Endothelial cell of umbilical vein (primary cell): ENCODE data around the gene IL22RA2. TPM values are rescaled to one million over a fixed set of nuclear protein-coding genes. Genes with fewer than 3 reads are reported as not detected.

ENCODE experiments used
- BruUV-seq: library from RNA; stranded (reverse); fragments of 400-500 nt; replicated peaks from 2 replicates; lab custom pipeline; 2021; lab: Mats Ljungman, UMichigan
- CTCF ChIA-PET: fragments of 300-600, 350-600 bp; sonication (Branson Sonifier 250); formaldehyde crosslinking; loops from one replicate; lab custom pipeline; 2021; ENCODE audit warnings: antibody characterized with exemption, inconsistent platforms; lab: Charles Lee
- POLR2A ChIA-PET: fragments of 300-600, 350-600 bp; sonication (Branson Sonifier 250); formaldehyde crosslinking; loops from one replicate; lab custom pipeline; 2021; ENCODE audit warnings: antibody characterized with exemption, inconsistent platforms; lab: Charles Lee
- DNase-seq: peaks from one replicate; pipeline ENCODE4 v3.0.0-alpha.2; 2011; ENCODE audit warnings: low read depth, low spot score
- FAIRE-seq: peaks from 2 replicates; lab custom pipeline; 2011; peaks lifted over from hg19 to GRCh38; lab: Jason Lieb, UNC
- H2AFZ ChIP-seq: 2 replicates; pipeline ENCODE4 v1.6.0; 2012; ENCODE audit warnings: low read depth, low read length, control low read depth, inconsistent platforms
- H3K27ac ChIP-seq: 2 replicates; pipeline ENCODE4 v1.5.1; 2011; ENCODE audit warnings: low read depth, mild to moderate bottlenecking, control low read depth, low read length, moderate library complexity; ENCODE audit not compliant: insufficient read depth
- H3K27me3 ChIP-seq, 2 experiments: 2 replicates each; pipeline versions ENCODE4 v1.6.0 to v1.6.1; 2011; ENCODE audit warnings: low read length in 2 of 2, mixed read lengths in 1 of 2; ENCODE audit not compliant: control insufficient read depth in 2 of 2, insufficient read depth in 2 of 2
- H3K36me3 ChIP-seq, 2 experiments: 2 replicates in 1 of 2; 3 replicates in 1 of 2; pipeline ENCODE4 v1.5.1; 2011; ENCODE audit warnings: low read length in 2 of 2, mild to moderate bottlenecking in 1 of 2, moderate library complexity in 1 of 2; ENCODE audit not compliant: control insufficient read depth in 2 of 2, insufficient read depth in 2 of 2; ENCODE audit errors: extremely low read depth in 1 of 2
- H3K4me1 ChIP-seq: 3 replicates; pipeline ENCODE4 v1.5.1; 2011; ENCODE audit warnings: mild to moderate bottlenecking, low read length; ENCODE audit not compliant: control insufficient read depth, insufficient read depth; ENCODE audit errors: extremely low read depth
- H3K4me2 ChIP-seq: 2 replicates; pipeline ENCODE4 v1.6.1; 2011; ENCODE audit warnings: low read length, control low read depth, mixed read lengths; ENCODE audit not compliant: insufficient read depth
- H3K4me3 ChIP-seq, 3 experiments: fragments of 200-600 bp in 1 of 3; sonication (generic), shearing (Covaris generic) in 1 of 3; replicated peaks in 1 of 3; 2 replicates each; pipeline ENCODE4 v1.5.1; 2011 to 2016; ENCODE audit warnings: control low read depth in 3 of 3, low read length in 3 of 3, mild to moderate bottlenecking in 2 of 3, inconsistent platforms in 1 of 3, low read depth in 1 of 3, moderate library complexity in 1 of 3; ENCODE audit not compliant: insufficient read depth in 1 of 3
- H3K79me2 ChIP-seq: 2 replicates; pipeline ENCODE4 v1.6.0; 2012; ENCODE audit warnings: low read length, inconsistent platforms; ENCODE audit not compliant: control insufficient read depth, insufficient read depth
- H3K9ac ChIP-seq: replicated peaks from 2 replicates; pipeline ENCODE3; 2011; ENCODE audit warnings: low read length, control low read depth; ENCODE audit not compliant: insufficient read depth; ENCODE audit errors: extremely low read depth
- H3K9me1 ChIP-seq: replicated peaks from 3 replicates; pipeline ENCODE4 v1.6.0; 2011; ENCODE audit warnings: mild to moderate bottlenecking, low read length; ENCODE audit not compliant: control insufficient read depth, insufficient read depth; ENCODE audit errors: extremely low read depth
- H3K9me3 ChIP-seq: replicated peaks from 2 replicates; pipeline ENCODE4 v1.5.1; 2012; ENCODE audit warnings: low read length, inconsistent platforms; ENCODE audit not compliant: control insufficient read depth, insufficient read depth
- H4K20me1 ChIP-seq: replicated peaks from 2 replicates; pipeline ENCODE3; 2011; ENCODE audit warnings: mild to moderate bottlenecking, low read length; ENCODE audit not compliant: control insufficient read depth, insufficient read depth; ENCODE audit errors: extremely low read depth
- CTCF ChIP-seq, 2 donors: IDR thresholded peaks; 1 replicate in 1 of 2; 2 replicates in 1 of 2; pipeline ENCODE4 v1.5.1; 2011; ENCODE audit warnings: low read length in 2 of 2, mild to moderate bottlenecking in 2 of 2, moderate library complexity in 2 of 2, control low read depth in 1 of 2, inconsistent platforms in 1 of 2, low read depth in 1 of 2; ENCODE audit not compliant: insufficient read depth in 1 of 2; ENCODE audit errors: extremely low read depth in 1 of 2
- FOS ChIP-seq: IDR thresholded peaks from 2 replicates; pipeline ENCODE4 v1.6.1; 2011; ENCODE audit warnings: mild to moderate bottlenecking, low read length, moderate library complexity, borderline replicate concordance; ENCODE audit not compliant: insufficient read depth
- dilution Hi-C: fragments of 300-500 bp; cut with MboI; formaldehyde crosslinking; loops from one replicate; pipeline ENCODE4 v1.15.0; 2019; ENCODE audit warnings: low sequenced_read_pairs; ENCODE audit not compliant: extremely low pct_ligation_motif_present
- intact Hi-C: fragments of 100-400 bp; cut with micrococcal nuclease; formaldehyde crosslinking; loops from one replicate; pipeline ENCODE4 v1.10.0; 2022
- polyA plus RNA-seq, 4 experiments: library from polyadenylated mRNA; depleted of rRNA in 3 of 4; stranded (reverse) in 3 of 4; unstranded in 1 of 4; fragments of >200 nt; gene quantifications; 2 replicates each; pipeline versions ENCODE4 v1.2.1 to v1.2.3, GENCODE V29; 2011 to 2012; ENCODE audit warnings: missing spikeins in 1 of 4
- total RNA-seq: library from RNA; stranded (reverse); gene quantifications from 2 replicates; pipeline ENCODE4 v1.2.3, GENCODE V29; 2021

IL22RA2 gene
- total and polyA plus RNA-seq, 2 donors (not counting 3 experiments of a cell fraction or from before 2014, with no cell fraction given), result not detected

GRCh38 chr6:137156650-137157049 lies 16.8 kb downstream of the IL22RA2 start:
- H3K79me2 ChIP-seq, result no peaks in the 10 kb centered on the region
- intact Hi-C loops, result no loop called here

GRCh38 chr6:137155830-137156229 lies 17.6 kb downstream of the IL22RA2 start:
- H2AFZ ChIP-seq, result no peak overlapping the region
- no peaks in the 10 kb centered on the region for H3K79me2 ChIP-seq
- ChIA-PET POLR2A (no interaction called here), CTCF (interaction anchor here (0.6 kb wide), 1 partner anchor 159 kb away, joined by 3 read pairs; no protein-coding TSS in a partner anchor)
- no peaks in the 10 kb centered on the region for H3K9me3 ChIP-seq
- no peaks in the 10 kb centered on the region for H3K36me3 ChIP-seq
- no peak overlapping the region for H3K9ac ChIP-seq
- no peak overlapping the region for H3K4me3 ChIP-seq
- no peak overlapping the region for H3K27ac ChIP-seq
- FAIRE-seq (no peak), DNase-seq (no peak)
- H3K27me3 ChIP-seq, result peaks cover 0 to 3% of the 10 kb centered on the region in 2 experiments
- no peaks in the 10 kb centered on the region for H3K9me1 ChIP-seq
- TF ChIP-seq CTCF (IDR thresholded peaks at IDR 0.05; ENCODE audit: extremely low read depth in 1 of 2, insufficient read depth in 1 of 2, low read depth in 1 of 2, low read length in 2 of 2), result no peak
- dilution Hi-C loops, result no loop called here
- no TSS peak for BruUV-seq
- no peak overlapping the region for H3K4me2 ChIP-seq
- intact Hi-C loops, result no loop called here
- H4K20me1 ChIP-seq, result no peaks in the 10 kb centered on the region
- no peaks in the 10 kb centered on the region for H3K4me1 ChIP-seq

More at GRCh38 chr6:137156650-137157049, 16.8 kb downstream of the IL22RA2 start:
- H4K20me1 ChIP-seq, result no peaks in the 10 kb centered on the region
- dilution Hi-C loops, result no loop called here
- ChIA-PET CTCF (no interaction called here), POLR2A (no interaction called here)
- H3K9me3 ChIP-seq, result no peaks in the 10 kb centered on the region
- peaks cover 0 to 3% of the 10 kb centered on the region in 2 experiments for H3K27me3 ChIP-seq
- DNase-seq (no peak), FAIRE-seq (no peak)
- no peak for TF ChIP-seq FOS
- no peak overlapping the region for H3K4me2 ChIP-seq
- H3K4me1 ChIP-seq, result no peaks in the 10 kb centered on the region
- H3K4me3 ChIP-seq, result no peak overlapping the region
- H3K9me1 ChIP-seq, result no peaks in the 10 kb centered on the region
- no peak overlapping the region for H3K27ac ChIP-seq
- no peaks in the 10 kb centered on the region for H3K36me3 ChIP-seq
- BruUV-seq, result no TSS peak
- no peak overlapping the region for H3K9ac ChIP-seq
- no peak overlapping the region for H2AFZ ChIP-seq
